Activated T-helper 17 cell treated with anti-CD3 and anti-CD28 coated beads, Interleukin-2, amount 50 U/mL, for 72 hours (primary cell): ENCODE measurements around the gene LRRC71. TPM values are rescaled to one million over a fixed set of nuclear protein-coding genes. Genes with fewer than 3 reads are reported as not detected.

Source experiments
- ATAC-seq: fragments of 150-1000 bp; cut with Tn5 transposase; replicated peaks from 2 replicates; pipeline ENCODE4 v1.10.0; 2021; ENCODE audit warnings: mild to moderate bottlenecking, moderate library complexity
- H3K27ac Mint-ChIP-seq: one replicate; pipeline ENCODE4 v1.8.0; 2022; ENCODE audit warnings: mixed read lengths
- H3K27me3 Mint-ChIP-seq: one replicate; pipeline ENCODE4 v1.8.0; 2022; ENCODE audit warnings: mixed read lengths
- H3K36me3 Mint-ChIP-seq: one replicate; pipeline ENCODE4 v1.8.0; 2022; ENCODE audit warnings: low read depth, mild to moderate bottlenecking, mixed read lengths
- H3K4me1 Mint-ChIP-seq: one replicate; pipeline ENCODE4 v1.8.0; 2022; ENCODE audit warnings: mixed read lengths
- H3K4me3 Mint-ChIP-seq: one replicate; pipeline ENCODE4 v1.8.0; 2022; ENCODE audit warnings: mild to moderate bottlenecking, mixed read lengths
- H3K9me3 Mint-ChIP-seq: one replicate; pipeline ENCODE4 v1.8.0; 2022; ENCODE audit warnings: mixed read lengths
- total RNA-seq, 2 donors: library from RNA; stranded (reverse); gene quantifications; one replicate each; pipeline ENCODE4 v1.2.3, GENCODE V29; 2022

The LRRC71 gene
- total RNA-seq, 2 donors from 2014 or later, result not detected

- no peak for ATAC-seq
- Mint-ChIP-seq H3K27ac (no peak overlapping the region), H3K9me3 (no peaks in the 10 kb centered on the region), H3K4me3 (no peak overlapping the region), H3K27me3 (peaks cover 40% of the 10 kb centered on the region), H3K4me1 (no peaks in the 10 kb centered on the region), H3K36me3 (no peaks in the 10 kb centered on the region)
Observed at GRCh38 chr1:156885314-156885713, 35.1 kb upstream of the LRRC71 start.

- H3K9me3 Mint-ChIP-seq, result no peaks in the 10 kb centered on the region
- H3K27me3 Mint-ChIP-seq, result peaks cover 34% of the 10 kb centered on the region
- ATAC-seq, result no peak
- H3K4me3 Mint-ChIP-seq, result no peak overlapping the region
- H3K4me1 Mint-ChIP-seq, result no peaks in the 10 kb centered on the region
- H3K27ac Mint-ChIP-seq, result peak overlapping the region; percentile 54
- H3K36me3 Mint-ChIP-seq, result no peaks in the 10 kb centered on the region
Observed at GRCh38 chr1:156885880-156886355, 34.5 kb upstream of the LRRC71 start.

- H3K27me3 Mint-ChIP-seq, result peaks cover 36% of the 10 kb centered on the region
- no peak overlapping the region for H3K4me3 Mint-ChIP-seq
- peak overlapping the region; percentile 54 for H3K27ac Mint-ChIP-seq
- no peaks in the 10 kb centered on the region for H3K4me1 Mint-ChIP-seq
- no peaks in the 10 kb centered on the region for H3K9me3 Mint-ChIP-seq
- H3K36me3 Mint-ChIP-seq, result no peaks in the 10 kb centered on the region
- no peak for ATAC-seq
Observed at GRCh38 chr1:156886583-156887281, 33.7 kb upstream of the LRRC71 start.

GRCh38 chr1:156887317-156887716 lies 33.1 kb upstream of the LRRC71 start:
- Mint-ChIP-seq H3K4me1 (no peaks in the 10 kb centered on the region), H3K4me3 (no peak overlapping the region), H3K36me3 (no peaks in the 10 kb centered on the region), H3K27ac (no peak overlapping the region), H3K9me3 (no peaks in the 10 kb centered on the region), H3K27me3 (peaks cover 39% of the 10 kb centered on the region)
- no peak for ATAC-seq

GRCh38 chr1:156887734-156888133 lies 32.7 kb upstream of the LRRC71 start:
- Mint-ChIP-seq H3K4me1 (no peaks in the 10 kb centered on the region), H3K27ac (no peak overlapping the region), H3K9me3 (no peaks in the 10 kb centered on the region), H3K4me3 (no peak overlapping the region), H3K27me3 (peaks cover 38% of the 10 kb centered on the region), H3K36me3 (no peaks in the 10 kb centered on the region)
- no peak for ATAC-seq

- Mint-ChIP-seq H3K27me3 (peaks cover 27% of the 10 kb centered on the region), H3K36me3 (no peaks in the 10 kb centered on the region), H3K4me3 (no peak overlapping the region), H3K27ac (no peak overlapping the region), H3K9me3 (no peaks in the 10 kb centered on the region), H3K4me1 (no peaks in the 10 kb centered on the region)
- ATAC-seq, result peak; percentile 34
Observed at GRCh38 chr1:156889802-156890580, 30.4 kb upstream of the LRRC71 start.

- Mint-ChIP-seq H3K36me3 (no peaks in the 10 kb centered on the region), H3K9me3 (no peaks in the 10 kb centered on the region)
Observed at GRCh38 chr1:156892190-156893047, 28.0 kb upstream of the LRRC71 start.

GRCh38 chr1:156893048-156893953 lies 27.1 kb upstream of the LRRC71 start, which contains the start of gene PEAR1:
Gene PEAR1 (plus strand): TSS chr1:156893718. CDS start chr1:156903927, 10,209 bp downstream.
- H3K4me3 Mint-ChIP-seq, result peak within 1 kb of the TSS; percentile 58
- H3K27ac Mint-ChIP-seq, result no peak within 1 kb of the TSS
- H3K4me1 Mint-ChIP-seq, result peaks cover 1% of the 10 kb centered on the region
- H3K27me3 Mint-ChIP-seq, result peaks cover 30% of the 10 kb centered on the region
- ATAC-seq, result no peak
- no peaks in the 10 kb centered on the region for H3K9me3 Mint-ChIP-seq
- H3K36me3 Mint-ChIP-seq, result no peaks in the 10 kb centered on the region

More at GRCh38 chr1:156892190-156893047, 28.0 kb upstream of the LRRC71 start:
- peak overlapping the region; percentile 58 for H3K4me3 Mint-ChIP-seq
- no peaks in the 10 kb centered on the region for H3K4me1 Mint-ChIP-seq
- peak; percentile 97 for ATAC-seq
- H3K27ac Mint-ChIP-seq, result no peak overlapping the region
- H3K27me3 Mint-ChIP-seq, result peaks cover 27% of the 10 kb centered on the region

- Mint-ChIP-seq H3K4me1 (peaks cover 7% of the 10 kb centered on the region), H3K27ac (no peak overlapping the region), H3K36me3 (no peaks in the 10 kb centered on the region), H3K9me3 (no peaks in the 10 kb centered on the region), H3K4me3 (no peak overlapping the region), H3K27me3 (peaks cover 33% of the 10 kb centered on the region)
- ATAC-seq, result no peak
Observed at GRCh38 chr1:156894001-156894400, 26.4 kb upstream of the LRRC71 start.

- no peaks in the 10 kb centered on the region for H3K36me3 Mint-ChIP-seq
- H3K9me3 Mint-ChIP-seq, result no peaks in the 10 kb centered on the region
- no peak overlapping the region for H3K4me3 Mint-ChIP-seq
- H3K4me1 Mint-ChIP-seq, result peaks cover 7% of the 10 kb centered on the region
- no peak for ATAC-seq
- H3K27ac Mint-ChIP-seq, result no peak overlapping the region
- H3K27me3 Mint-ChIP-seq, result peaks cover 32% of the 10 kb centered on the region
Observed at GRCh38 chr1:156894711-156895454, 25.5 kb upstream of the LRRC71 start.

- Mint-ChIP-seq H3K9me3 (no peaks in the 10 kb centered on the region), H3K4me3 (no peak overlapping the region), H3K27me3 (peaks cover 32% of the 10 kb centered on the region), H3K4me1 (peaks cover 7% of the 10 kb centered on the region), H3K27ac (no peak overlapping the region), H3K36me3 (no peaks in the 10 kb centered on the region)
- ATAC-seq, result no peak
Observed at GRCh38 chr1:156895455-156895812, 25.0 kb upstream of the LRRC71 start.

- peaks cover 32% of the 10 kb centered on the region for H3K27me3 Mint-ChIP-seq
- no peaks in the 10 kb centered on the region for H3K9me3 Mint-ChIP-seq
- H3K4me3 Mint-ChIP-seq, result no peak overlapping the region
- H3K27ac Mint-ChIP-seq, result no peak overlapping the region
- ATAC-seq, result no peak
- peaks cover 7% of the 10 kb centered on the region for H3K4me1 Mint-ChIP-seq
- no peaks in the 10 kb centered on the region for H3K36me3 Mint-ChIP-seq
Observed at GRCh38 chr1:156895927-156896326, 24.5 kb upstream of the LRRC71 start.

- H3K4me3 Mint-ChIP-seq, result no peak overlapping the region
- H3K27ac Mint-ChIP-seq, result no peak overlapping the region
- peaks cover 32% of the 10 kb centered on the region for H3K27me3 Mint-ChIP-seq
- H3K36me3 Mint-ChIP-seq, result no peaks in the 10 kb centered on the region
- no peaks in the 10 kb centered on the region for H3K9me3 Mint-ChIP-seq
- no peak for ATAC-seq
- H3K4me1 Mint-ChIP-seq, result peaks cover 7% of the 10 kb centered on the region
Observed at GRCh38 chr1:156896490-156897033, 23.9 kb upstream of the LRRC71 start.
